ENCODE measurements around the gene SELENOM. TPM values are rescaled to one million over a fixed set of nuclear protein-coding genes. Genes with fewer than 3 reads are reported as not detected.

Gene SELENOM
- total RNA-seq, 1 experiment from 2014 or later, result 2.0 TPM

GRCh38 chr22:31104869-31105268 lies 2.5 kb downstream of the SELENOM start:
- TF ChIP-seq CTCF (IDR thresholded peaks at IDR 0.05; ENCODE audit: insufficient read depth in 1 of 2, low read depth in 1 of 2, low read length in 1 of 2, severe bottlenecking in 1 of 2, unreplicated experiment in 1 of 2), result no peak
- POLR2A ChIA-PET, result no interaction called here
- H3K36me3 ChIP-seq (ENCODE audit: control insufficient read depth, insufficient read depth, low read length), result no peaks in the 10 kb centered on the region
- Mint-ChIP-seq H3K36me3 (ENCODE audit: insufficient read depth, unreplicated experiment) (peaks cover 6% of the 10 kb centered on the region), H3K9me3 (ENCODE audit: unreplicated experiment) (no peaks in the 10 kb centered on the region), H3K4me3 (ENCODE audit: unreplicated experiment) (no peak overlapping the region), H3K27me3 (ENCODE audit: insufficient read depth, unreplicated experiment) (no peaks in the 10 kb centered on the region), H3K4me1 (ENCODE audit: low read depth, unreplicated experiment) (peaks cover 7% of the 10 kb centered on the region), H3K27ac (ENCODE audit: unreplicated experiment) (no peak overlapping the region)
- no peaks in the 10 kb centered on the region for H3K4me1 ChIP-seq
- no peak for DNase-seq
- H3K4me3 ChIP-seq (ENCODE audit: low read depth, low read length), result no peak overlapping the region
- no TSS peak for BruUV-seq (replicated peaks)
- no peaks in the 10 kb centered on the region for H3K9me3 ChIP-seq
- intact Hi-C loops (cut with micrococcal nuclease; ENCODE audit: unreplicated experiment), result no loop called here
- H3K27me3 ChIP-seq (replicated peaks; ENCODE audit: control insufficient read depth, insufficient read depth, low read length), result no peaks in the 10 kb centered on the region
- CTCF ChIA-PET, result no interaction called here

GRCh38 chr22:31103899-31104694 lies 3.3 kb downstream of the SELENOM start:
- Mint-ChIP-seq H3K9me3 (ENCODE audit: unreplicated experiment) (no peaks in the 10 kb centered on the region), H3K4me1 (ENCODE audit: low read depth, unreplicated experiment) (peaks cover 7% of the 10 kb centered on the region), H3K27ac (ENCODE audit: unreplicated experiment) (no peak overlapping the region), H3K4me3 (ENCODE audit: unreplicated experiment) (no peak overlapping the region), H3K27me3 (ENCODE audit: insufficient read depth, unreplicated experiment) (no peaks in the 10 kb centered on the region), H3K36me3 (ENCODE audit: insufficient read depth, unreplicated experiment) (peaks cover 6% of the 10 kb centered on the region)
- H3K36me3 ChIP-seq (ENCODE audit: control insufficient read depth, insufficient read depth, low read length), result no peaks in the 10 kb centered on the region; the same call in 1 of the 2 replicates
- no peaks in the 10 kb centered on the region for H3K4me1 ChIP-seq
- intact Hi-C loops (cut with micrococcal nuclease; ENCODE audit: unreplicated experiment), result no loop called here
- CTCF ChIA-PET, result no interaction called here
- DNase-seq, result no peak
- no peak for TF ChIP-seq CTCF (IDR thresholded peaks at IDR 0.05; ENCODE audit: insufficient read depth in 1 of 2, low read depth in 1 of 2, low read length in 1 of 2, severe bottlenecking in 1 of 2, unreplicated experiment in 1 of 2)
- no TSS peak for BruUV-seq (replicated peaks)
- no peak overlapping the region for H3K4me3 ChIP-seq (ENCODE audit: low read depth, low read length)
- POLR2A ChIA-PET, result no interaction called here
- no peaks in the 10 kb centered on the region for H3K9me3 ChIP-seq
- no peaks in the 10 kb centered on the region for H3K27me3 ChIP-seq (replicated peaks; ENCODE audit: control insufficient read depth, insufficient read depth, low read length)

- no peaks in the 10 kb centered on the region for H3K27me3 Mint-ChIP-seq (ENCODE audit: insufficient read depth, unreplicated experiment)
- H3K36me3 ChIP-seq (ENCODE audit: control insufficient read depth, insufficient read depth, low read length), result no peaks in the 10 kb centered on the region; the same call in 1 of the 2 replicates
- H3K27ac Mint-ChIP-seq (ENCODE audit: unreplicated experiment), result no peak overlapping the region
- ChIA-PET POLR2A (no interaction called here), CTCF (no interaction called here)
- no peak for DNase-seq
- no peaks in the 10 kb centered on the region for H3K9me3 ChIP-seq
- intact Hi-C loops (cut with micrococcal nuclease; ENCODE audit: unreplicated experiment), result no loop called here
- no peak overlapping the region for H3K4me3 Mint-ChIP-seq (ENCODE audit: unreplicated experiment)
- TF ChIP-seq CTCF (IDR thresholded peaks at IDR 0.05; ENCODE audit: insufficient read depth in 1 of 2, low read depth in 1 of 2, low read length in 1 of 2, severe bottlenecking in 1 of 2, unreplicated experiment in 1 of 2), result no peak
- no TSS peak for BruUV-seq (replicated peaks)
- H3K4me1 Mint-ChIP-seq (ENCODE audit: low read depth, unreplicated experiment), result peaks cover 7% of the 10 kb centered on the region
- H3K36me3 Mint-ChIP-seq (ENCODE audit: insufficient read depth, unreplicated experiment), result peaks cover 6% of the 10 kb centered on the region
- H3K27me3 ChIP-seq (replicated peaks; ENCODE audit: control insufficient read depth, insufficient read depth, low read length), result no peaks in the 10 kb centered on the region
- no peaks in the 10 kb centered on the region for H3K4me1 ChIP-seq
- H3K9me3 Mint-ChIP-seq (ENCODE audit: unreplicated experiment), result no peaks in the 10 kb centered on the region
- no peak overlapping the region for H3K4me3 ChIP-seq (ENCODE audit: low read depth, low read length)
Observed at GRCh38 chr22:31103111-31103510, 4.3 kb downstream of the SELENOM start.
